Measurements from ENCODE around the gene CDC42EP4.
"Not testable (repeated sequence)": the region's sequence is repeated elsewhere in the genome, so short reads cannot be mapped to it uniquely, and the experiment has no call there.

DNA sequence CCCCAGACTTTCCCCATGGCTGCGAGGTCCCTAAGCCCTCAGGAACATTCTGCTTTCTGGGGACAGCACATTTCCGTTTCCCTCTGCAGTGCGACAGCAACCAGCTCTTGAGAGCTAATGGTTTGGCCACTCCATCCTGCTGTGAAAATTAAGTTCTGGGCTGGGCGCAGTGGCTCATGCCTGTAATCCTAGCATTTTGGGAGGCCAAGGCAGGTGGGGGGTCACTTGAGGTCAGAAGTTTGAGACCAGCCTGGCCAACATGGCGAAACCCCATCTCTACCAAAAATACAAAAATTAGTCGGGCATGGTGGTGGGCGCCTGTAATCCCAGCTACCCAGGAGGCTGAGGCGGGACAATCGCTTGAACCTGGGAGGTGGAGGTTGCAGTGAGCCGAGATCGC is 1.1 kb upstream of the CDC42EP4 start:
- TF ChIP-seq ZNF335 (tag by site-specific recombination; conservative IDR thresholded peaks at IDR 0.05): peak; percentile 87
- TF ChIP-seq, protein P1, sequence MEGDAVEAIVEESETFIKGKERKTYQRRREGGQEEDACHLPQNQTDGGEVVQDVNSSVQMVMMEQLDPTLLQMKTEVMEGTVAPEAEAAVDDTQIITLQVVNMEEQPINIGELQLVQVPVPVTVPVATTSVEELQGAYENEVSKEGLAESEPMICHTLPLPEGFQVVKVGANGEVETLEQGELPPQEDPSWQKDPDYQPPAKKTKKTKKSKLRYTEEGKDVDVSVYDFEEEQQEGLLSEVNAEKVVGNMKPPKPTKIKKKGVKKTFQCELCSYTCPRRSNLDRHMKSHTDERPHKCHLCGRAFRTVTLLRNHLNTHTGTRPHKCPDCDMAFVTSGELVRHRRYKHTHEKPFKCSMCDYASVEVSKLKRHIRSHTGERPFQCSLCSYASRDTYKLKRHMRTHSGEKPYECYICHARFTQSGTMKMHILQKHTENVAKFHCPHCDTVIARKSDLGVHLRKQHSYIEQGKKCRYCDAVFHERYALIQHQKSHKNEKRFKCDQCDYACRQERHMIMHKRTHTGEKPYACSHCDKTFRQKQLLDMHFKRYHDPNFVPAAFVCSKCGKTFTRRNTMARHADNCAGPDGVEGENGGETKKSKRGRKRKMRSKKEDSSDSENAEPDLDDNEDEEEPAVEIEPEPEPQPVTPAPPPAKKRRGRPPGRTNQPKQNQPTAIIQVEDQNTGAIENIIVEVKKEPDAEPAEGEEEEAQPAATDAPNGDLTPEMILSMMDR (tag by site-specific recombination; IDR thresholded peaks at IDR 0.05): not testable (repeated sequence)
- not testable (repeated sequence) for TF ChIP-seq ZNF350, ZNF146, SP2 (tag by site-specific recombination; IDR thresholded peaks at IDR 0.05)
- TF ChIP-seq, protein P2, sequence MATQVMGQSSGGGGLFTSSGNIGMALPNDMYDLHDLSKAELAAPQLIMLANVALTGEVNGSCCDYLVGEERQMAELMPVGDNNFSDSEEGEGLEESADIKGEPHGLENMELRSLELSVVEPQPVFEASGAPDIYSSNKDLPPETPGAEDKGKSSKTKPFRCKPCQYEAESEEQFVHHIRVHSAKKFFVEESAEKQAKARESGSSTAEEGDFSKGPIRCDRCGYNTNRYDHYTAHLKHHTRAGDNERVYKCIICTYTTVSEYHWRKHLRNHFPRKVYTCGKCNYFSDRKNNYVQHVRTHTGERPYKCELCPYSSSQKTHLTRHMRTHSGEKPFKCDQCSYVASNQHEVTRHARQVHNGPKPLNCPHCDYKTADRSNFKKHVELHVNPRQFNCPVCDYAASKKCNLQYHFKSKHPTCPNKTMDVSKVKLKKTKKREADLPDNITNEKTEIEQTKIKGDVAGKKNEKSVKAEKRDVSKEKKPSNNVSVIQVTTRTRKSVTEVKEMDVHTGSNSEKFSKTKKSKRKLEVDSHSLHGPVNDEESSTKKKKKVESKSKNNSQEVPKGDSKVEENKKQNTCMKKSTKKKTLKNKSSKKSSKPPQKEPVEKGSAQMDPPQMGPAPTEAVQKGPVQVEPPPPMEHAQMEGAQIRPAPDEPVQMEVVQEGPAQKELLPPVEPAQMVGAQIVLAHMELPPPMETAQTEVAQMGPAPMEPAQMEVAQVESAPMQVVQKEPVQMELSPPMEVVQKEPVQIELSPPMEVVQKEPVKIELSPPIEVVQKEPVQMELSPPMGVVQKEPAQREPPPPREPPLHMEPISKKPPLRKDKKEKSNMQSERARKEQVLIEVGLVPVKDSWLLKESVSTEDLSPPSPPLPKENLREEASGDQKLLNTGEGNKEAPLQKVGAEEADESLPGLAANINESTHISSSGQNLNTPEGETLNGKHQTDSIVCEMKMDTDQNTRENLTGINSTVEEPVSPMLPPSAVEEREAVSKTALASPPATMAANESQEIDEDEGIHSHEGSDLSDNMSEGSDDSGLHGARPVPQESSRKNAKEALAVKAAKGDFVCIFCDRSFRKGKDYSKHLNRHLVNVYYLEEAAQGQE (tag by site-specific recombination; IDR thresholded peaks at IDR 0.05): not testable (repeated sequence)
- TF ChIP-seq, protein P3, sequence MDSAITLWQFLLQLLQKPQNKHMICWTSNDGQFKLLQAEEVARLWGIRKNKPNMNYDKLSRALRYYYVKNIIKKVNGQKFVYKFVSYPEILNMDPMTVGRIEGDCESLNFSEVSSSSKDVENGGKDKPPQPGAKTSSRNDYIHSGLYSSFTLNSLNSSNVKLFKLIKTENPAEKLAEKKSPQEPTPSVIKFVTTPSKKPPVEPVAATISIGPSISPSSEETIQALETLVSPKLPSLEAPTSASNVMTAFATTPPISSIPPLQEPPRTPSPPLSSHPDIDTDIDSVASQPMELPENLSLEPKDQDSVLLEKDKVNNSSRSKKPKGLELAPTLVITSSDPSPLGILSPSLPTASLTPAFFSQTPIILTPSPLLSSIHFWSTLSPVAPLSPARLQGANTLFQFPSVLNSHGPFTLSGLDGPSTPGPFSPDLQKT (IDR thresholded peaks at IDR 0.05; ENCODE audit: borderline replicate concordance, low read depth, low read length): not testable (repeated sequence)

Measured in HEK293 (cell line).